ENCODE measurements around the gene OR2D2.

DNA sequence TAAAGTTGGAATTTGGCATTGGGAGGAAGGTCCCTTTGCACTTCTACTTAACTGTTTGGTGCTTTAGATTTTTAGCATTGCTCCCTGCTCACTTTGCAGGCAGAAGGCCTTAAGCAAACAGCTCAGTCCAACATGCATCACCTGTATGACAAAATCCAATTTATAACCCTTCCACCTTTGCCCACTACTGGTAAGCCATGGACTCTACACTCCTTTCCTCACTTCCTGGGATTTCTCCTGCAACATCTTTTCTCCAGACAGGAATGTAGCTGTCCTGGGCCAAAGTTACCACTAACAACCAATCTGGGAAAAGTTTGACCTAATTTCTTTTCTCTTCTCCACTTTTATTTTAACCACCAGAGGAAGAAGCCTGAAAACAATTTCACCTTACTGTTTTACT, 1.8 kb upstream of the OR2D2 start:
- TF ChIP-seq EZH2phosphoT487 (IDR thresholded peaks at IDR 0.05; ENCODE audit: unreplicated experiment) (no peak), NANOG (IDR thresholded peaks at IDR 0.05; ENCODE audit: borderline replicate concordance) (no peak), EZH2 (IDR thresholded peaks at IDR 0.05; ENCODE audit: low read depth, unreplicated experiment) (no peak), REST (IDR thresholded peaks at IDR 0.05; ENCODE audit: unreplicated experiment) (no peak), POLR2AphosphoS5 (IDR thresholded peaks at IDR 0.05; ENCODE audit: low read depth) (no peak), ETS1 (IDR thresholded peaks at IDR 0.05) (no peak), CREB1 (CRISPR knock-in tag; IDR thresholded peaks at IDR 0.05; ENCODE audit: low read depth) (no peak), ZNF331 (CRISPR knock-in tag; IDR thresholded peaks at IDR 0.05; ENCODE audit: low read depth) (no peak), JUNB (IDR thresholded peaks at IDR 0.05; ENCODE audit: unreplicated experiment) (no peak), STAT1 (IDR thresholded peaks at IDR 0.05; ENCODE audit: unreplicated experiment) (no peak), ZNF114 (CRISPR knock-in tag; IDR thresholded peaks at IDR 0.05) (no peak)
- TF ChIP-seq, protein P1, sequence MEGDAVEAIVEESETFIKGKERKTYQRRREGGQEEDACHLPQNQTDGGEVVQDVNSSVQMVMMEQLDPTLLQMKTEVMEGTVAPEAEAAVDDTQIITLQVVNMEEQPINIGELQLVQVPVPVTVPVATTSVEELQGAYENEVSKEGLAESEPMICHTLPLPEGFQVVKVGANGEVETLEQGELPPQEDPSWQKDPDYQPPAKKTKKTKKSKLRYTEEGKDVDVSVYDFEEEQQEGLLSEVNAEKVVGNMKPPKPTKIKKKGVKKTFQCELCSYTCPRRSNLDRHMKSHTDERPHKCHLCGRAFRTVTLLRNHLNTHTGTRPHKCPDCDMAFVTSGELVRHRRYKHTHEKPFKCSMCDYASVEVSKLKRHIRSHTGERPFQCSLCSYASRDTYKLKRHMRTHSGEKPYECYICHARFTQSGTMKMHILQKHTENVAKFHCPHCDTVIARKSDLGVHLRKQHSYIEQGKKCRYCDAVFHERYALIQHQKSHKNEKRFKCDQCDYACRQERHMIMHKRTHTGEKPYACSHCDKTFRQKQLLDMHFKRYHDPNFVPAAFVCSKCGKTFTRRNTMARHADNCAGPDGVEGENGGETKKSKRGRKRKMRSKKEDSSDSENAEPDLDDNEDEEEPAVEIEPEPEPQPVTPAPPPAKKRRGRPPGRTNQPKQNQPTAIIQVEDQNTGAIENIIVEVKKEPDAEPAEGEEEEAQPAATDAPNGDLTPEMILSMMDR (conservative IDR thresholded peaks at IDR 0.05; ENCODE audit: low read depth in 2 of 2), result peak; percentile 14 to 25; a peak in 2 of 4 replicates
